Ishikawa (cell line): ENCODE measurements around the gene C9.

ENCODE experiments used
- CEBPB ChIP-seq: IDR thresholded peaks from 2 replicates; pipeline ENCODE4 v1.6.1; 2012
- CREB1 ChIP-seq: IDR thresholded peaks from 2 replicates; pipeline ENCODE4 v1.6.1; 2012; ENCODE audit warnings: low read depth
- EGR1 ChIP-seq: IDR thresholded peaks from 2 replicates; pipeline ENCODE4 v1.6.1; 2012
- EP300 ChIP-seq: IDR thresholded peaks from 2 replicates; pipeline ENCODE4 v1.6.1; 2012; ENCODE audit warnings: borderline replicate concordance
- FOXM1 ChIP-seq: IDR thresholded peaks from 2 replicates; pipeline ENCODE4 v1.6.1; 2012; ENCODE audit warnings: low read depth, borderline replicate concordance
- NFIC ChIP-seq: IDR thresholded peaks from 2 replicates; pipeline ENCODE4 v1.6.1; 2012
- RAD21 ChIP-seq: IDR thresholded peaks from 2 replicates; pipeline ENCODE4 v1.6.1; 2012; ENCODE audit warnings: low read depth
- REST ChIP-seq: IDR thresholded peaks from 2 replicates; pipeline ENCODE4 v1.6.1; 2012; ENCODE audit warnings: low read depth, mild to moderate bottlenecking
- TAF1 ChIP-seq: IDR thresholded peaks from 2 replicates; pipeline ENCODE4 v1.6.1; 2012; ENCODE audit warnings: low read depth, mild to moderate bottlenecking
- TCF12 ChIP-seq: IDR thresholded peaks from 2 replicates; pipeline ENCODE4 v1.6.1; 2012; ENCODE audit warnings: low read depth
- YY1 ChIP-seq: IDR thresholded peaks from 2 replicates; pipeline ENCODE4 v1.6.1; 2012; ENCODE audit warnings: low read depth
- ZBTB7A ChIP-seq: IDR thresholded peaks from 2 replicates; pipeline ENCODE4 v1.6.1; 2012; ENCODE audit warnings: low read depth
- TF ChIP-seq, protein P1 (sequence below): IDR thresholded peaks from 2 replicates; pipeline ENCODE4 v1.6.1; 2012
- TF ChIP-seq, protein P2 (sequence below): IDR thresholded peaks from 2 replicates; pipeline ENCODE4 v1.6.1; 2012

- TF ChIP-seq ZBTB7A (no peak), CREB1 (no peak), TAF1 (no peak), EP300 (no peak), YY1 (no peak), REST (no peak), EGR1 (no peak), FOXM1 (no peak), RAD21 (no peak), TCF12 (no peak), CEBPB (no peak), NFIC (no peak)
- TF ChIP-seq, protein P1, sequence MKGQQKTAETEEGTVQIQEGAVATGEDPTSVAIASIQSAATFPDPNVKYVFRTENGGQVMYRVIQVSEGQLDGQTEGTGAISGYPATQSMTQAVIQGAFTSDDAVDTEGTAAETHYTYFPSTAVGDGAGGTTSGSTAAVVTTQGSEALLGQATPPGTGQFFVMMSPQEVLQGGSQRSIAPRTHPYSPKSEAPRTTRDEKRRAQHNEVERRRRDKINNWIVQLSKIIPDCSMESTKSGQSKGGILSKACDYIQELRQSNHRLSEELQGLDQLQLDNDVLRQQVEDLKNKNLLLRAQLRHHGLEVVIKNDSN: no peak
- TF ChIP-seq, protein P2, sequence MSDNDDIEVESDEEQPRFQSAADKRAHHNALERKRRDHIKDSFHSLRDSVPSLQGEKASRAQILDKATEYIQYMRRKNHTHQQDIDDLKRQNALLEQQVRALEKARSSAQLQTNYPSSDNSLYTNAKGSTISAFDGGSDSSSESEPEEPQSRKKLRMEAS: no peak
Measured at GRCh38 chr5:39362646-39363045, 1.6 kb downstream of the C9 start.
